Epidermal melanocyte (primary cell): Measurements from ENCODE around the gene SPINK5.

Experiments
- DNase-seq: peaks from one replicate; pipeline ENCODE4 v3.0.0; 2011; ENCODE audit warnings: low spot score; ENCODE audit not compliant: insufficient read length

Gene SPINK5

DNA sequence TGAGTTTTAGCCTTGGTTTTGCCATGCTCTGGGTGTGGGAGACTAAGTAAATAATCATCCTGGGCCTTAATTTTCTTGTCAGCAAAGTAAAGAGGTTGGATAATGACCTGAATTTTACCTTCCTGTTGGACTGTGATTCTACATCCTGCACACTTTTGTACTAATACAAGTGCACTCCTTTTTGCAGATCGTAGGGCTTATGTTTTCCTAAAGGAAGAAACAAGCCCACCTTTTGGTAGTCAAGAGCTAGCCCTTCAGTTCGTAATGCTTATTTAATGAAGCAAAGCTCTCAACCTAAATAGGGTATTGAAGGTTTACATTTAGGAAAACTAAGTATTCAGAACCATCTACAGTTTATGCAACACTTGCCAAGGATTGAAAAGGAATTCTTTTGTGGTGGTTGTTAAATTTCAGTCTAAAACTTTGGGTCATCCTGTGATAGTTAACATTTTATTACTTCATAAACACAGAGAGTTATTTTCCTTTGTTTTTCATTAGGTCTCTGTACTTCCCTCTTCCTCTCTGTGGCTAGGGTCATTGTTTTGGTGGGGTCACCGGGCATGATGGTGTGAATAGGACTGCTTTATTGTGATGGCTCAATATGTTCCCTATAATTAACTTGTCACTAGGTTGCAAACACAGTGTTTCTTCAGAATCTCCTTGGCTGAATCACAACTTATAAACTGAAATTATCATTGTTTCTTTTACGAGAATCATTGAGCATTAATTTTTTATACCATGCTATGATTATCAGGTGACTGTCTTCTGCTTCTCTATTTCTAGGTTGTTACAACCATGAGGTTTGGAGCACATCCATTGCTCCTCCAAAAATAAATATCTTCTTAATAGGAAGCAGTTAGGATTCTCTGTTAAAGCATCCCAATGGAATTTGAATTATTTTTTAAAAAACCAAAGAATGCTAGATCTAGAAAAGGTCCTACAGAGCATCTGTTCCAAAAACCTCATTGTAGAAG lies 28.5 kb downstream of the SPINK5 start:
- DNase-seq, result peak; percentile 16

DNA sequence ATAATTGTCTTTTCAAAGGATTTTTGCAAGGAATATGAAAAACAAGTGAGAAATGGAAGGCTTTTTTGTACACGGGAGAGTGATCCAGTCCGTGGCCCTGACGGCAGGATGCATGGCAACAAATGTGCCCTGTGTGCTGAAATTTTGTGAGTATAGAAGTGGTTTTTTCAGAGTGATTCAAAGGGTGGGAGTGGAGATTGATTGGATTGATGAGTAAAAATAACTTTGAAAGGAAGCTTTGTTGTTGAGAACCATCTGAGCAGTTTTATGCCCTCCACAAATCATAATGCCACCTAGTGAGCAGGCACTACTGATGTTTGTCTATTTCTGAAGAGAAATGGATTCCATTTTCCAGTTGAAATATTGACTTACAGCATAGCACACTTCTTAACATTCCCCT lies 30.6 kb downstream of the SPINK5 start:
- DNase-seq, result no peak

DNA sequence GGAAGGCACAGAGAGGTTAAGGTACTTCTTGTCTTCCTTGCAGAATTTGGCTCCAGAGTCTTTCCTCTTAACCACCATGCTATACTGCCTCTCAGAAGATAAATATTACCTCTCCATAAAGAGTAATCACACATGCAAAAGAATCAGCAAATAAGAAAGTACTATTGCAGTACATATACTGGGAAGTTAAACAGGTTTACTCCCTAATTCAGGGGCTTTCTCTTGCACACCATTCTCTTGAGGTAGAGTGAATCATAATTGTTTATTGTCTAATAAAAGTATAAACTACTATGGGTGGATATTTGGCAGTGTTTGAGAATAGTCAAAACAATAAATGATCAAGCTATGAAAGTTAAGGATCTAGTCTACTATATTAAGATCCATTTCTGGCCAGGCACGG lies 40.4 kb downstream of the SPINK5 start:
- no peak for DNase-seq

DNA sequence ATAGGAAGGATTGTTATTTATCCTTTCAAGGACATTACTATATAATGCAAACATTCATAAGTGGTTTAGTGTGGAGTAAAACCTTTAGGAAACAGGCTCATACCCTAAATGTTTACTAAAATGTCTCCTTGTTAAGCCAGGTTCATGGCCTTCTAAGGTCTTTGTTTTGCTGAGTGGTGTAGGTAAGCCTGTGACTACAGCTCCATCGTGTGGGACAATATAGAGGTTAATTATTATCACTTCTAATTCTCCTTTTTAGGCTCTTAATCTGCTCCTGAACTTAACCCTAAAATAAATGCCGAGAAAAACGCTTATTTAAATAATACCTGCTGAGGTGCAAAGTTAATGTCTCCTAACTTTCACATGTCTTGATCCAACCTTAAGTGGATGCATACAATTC lies 43.8 kb downstream of the SPINK5 start:
- DNase-seq, result no peak

DNA sequence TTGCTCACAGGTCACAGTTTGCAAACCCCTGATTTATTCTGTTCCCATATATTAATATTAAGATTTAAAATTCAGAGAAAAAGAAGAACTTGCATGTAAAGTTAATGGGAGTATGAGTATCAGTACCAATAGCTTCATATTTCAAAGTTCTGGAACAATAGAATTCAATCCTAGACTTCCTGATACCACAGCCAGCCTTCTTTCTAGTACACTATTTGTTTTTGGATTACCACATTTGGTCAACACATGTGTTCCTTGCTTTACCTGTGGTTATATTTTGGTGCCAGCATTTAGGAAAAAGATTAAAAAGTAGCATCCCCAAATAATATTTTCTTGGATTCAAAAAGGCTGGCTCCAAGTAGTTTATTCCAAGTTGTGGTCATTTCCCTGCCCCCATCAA lies 49.5 kb downstream of the SPINK5 start:
- no peak for DNase-seq

DNA sequence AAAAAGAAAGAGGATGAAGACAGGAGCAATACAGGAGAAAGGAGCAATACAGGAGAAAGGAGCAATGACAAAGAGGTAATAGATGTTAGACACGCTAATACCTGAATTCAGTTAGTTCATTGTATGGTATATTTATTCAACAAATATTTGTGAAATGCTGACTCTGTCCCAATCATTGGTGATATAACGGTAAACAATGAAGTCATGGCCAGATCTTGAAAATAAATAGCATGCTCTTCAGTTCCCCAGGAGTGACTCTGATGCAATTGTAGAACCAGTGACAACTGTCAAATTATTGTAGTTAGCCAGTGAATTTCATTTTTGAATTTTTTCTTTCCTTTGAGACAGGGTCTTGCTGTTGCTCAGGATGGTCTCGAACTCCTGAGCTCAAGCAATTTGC lies 56.5 kb downstream of the SPINK5 start:
- no peak for DNase-seq

DNA sequence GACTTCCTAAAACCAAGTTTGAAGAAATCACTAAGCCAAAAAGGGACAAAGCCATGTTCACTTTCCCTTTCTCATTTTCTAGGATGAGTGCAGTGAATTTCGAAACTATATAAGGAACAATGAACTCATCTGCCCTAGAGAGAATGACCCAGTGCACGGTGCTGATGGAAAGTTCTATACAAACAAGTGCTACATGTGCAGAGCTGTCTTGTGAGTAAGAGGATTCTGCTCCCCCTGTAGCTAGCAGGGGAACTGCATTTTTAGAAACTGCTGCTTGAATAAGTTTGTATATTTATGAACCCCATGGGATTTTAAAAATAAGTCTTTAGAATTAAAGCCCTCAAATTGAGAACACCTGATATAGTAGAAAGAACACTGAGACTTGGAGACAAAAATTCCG lies 61.9 kb downstream of the SPINK5 start:
- no peak for DNase-seq

DNA sequence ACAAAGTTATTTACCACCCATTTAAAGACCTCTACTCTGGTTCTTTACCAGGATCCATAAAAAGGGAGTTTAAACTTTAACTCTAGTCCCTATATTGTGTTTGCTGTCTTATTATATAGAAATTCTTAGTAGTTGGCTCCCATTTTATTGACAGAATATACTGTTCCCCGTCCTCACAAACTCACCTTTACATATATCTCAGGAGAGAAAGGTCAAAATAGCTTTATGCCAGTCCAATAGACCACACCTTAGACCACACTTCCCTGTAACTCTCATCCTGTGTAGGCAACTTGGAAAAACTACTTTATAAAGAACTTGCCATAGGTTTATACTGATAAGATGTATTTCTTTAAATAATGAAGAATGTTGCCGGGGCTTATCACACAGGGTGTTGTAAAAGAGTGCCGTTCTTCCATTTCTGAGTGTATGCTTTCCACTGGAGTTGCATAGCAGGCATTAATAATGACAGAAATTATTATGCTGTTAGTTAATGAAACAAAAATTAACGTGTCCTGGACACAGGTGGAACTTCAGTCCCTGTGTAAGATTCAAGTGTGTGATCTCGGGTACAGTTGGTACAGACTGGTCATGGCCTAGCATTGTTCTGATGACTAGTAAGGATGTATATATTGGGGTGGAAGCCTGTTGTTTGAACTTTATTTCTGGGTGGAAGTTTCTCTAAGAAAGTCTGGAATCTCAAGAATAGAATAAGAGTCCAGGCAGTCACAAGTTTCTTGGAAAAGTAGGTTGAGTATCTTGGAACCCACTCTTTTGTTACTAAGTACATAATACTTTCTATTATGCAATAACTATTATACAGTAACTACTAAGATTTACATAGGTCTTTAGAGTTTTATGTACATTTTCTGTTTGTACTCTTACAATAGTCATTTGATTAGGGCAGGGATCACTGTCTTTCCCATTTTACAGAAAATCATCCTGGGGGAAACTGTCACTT lies 71.6 kb downstream of the SPINK5 start:
- no peak for DNase-seq

DNA sequence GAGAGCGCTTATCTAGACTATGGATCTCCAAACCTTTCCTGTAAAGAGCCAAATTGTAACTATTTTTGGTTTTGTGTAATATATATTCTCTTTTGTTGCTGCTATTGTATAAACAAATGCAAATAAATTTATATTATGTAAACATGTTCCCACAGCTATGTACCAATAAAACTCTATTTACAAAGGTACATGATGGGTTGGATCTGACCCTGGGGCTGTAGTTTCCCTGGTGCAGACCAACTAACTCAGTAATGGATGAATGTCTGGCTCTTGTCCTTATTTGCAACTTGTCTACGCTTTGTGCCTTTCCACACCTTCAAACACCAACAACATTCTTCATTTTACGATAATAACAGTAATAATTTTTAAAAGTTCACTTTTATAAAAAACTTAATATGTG lies 77.1 kb downstream of the SPINK5 start:
- no peak for DNase-seq

DNA sequence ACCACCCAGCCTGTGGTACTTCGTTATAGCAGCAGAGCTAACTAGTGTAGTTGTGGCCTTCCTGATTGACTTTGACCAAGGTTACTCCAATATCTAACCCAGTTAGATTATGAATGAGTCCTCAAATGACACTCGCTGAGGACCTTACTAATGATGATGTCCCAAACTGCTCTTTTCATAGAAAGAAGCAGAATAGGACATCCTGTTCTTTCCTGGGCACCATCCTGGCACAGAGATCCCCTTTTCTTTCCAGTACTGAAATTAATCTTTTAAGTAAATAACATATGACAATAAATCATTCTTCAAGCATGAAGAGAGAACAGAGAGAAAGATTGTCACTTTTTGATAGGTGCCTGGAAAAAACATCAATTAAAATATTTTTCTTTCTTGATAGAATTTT lies 77.9 kb downstream of the SPINK5 start:
- no peak for DNase-seq

DNA sequence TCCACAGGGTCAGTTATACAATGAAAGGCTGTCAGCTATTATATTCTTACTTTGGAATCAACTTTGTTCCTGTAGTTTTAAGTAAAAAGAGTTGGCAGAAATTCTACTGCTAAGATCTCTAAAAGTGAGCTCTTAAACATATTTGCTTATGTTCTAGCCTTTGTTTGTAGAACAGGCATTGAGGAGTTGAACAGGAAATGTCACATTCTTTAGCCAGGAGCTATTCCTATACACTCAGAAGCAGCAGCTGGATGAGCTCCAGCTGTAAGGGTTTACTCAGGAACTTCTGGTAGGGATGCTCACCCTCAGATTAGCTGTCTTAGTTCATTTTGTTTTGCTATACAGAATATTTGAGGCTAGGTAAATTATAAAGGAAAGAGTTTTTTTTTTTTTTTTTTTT lies 82.1 kb downstream of the SPINK5 start:
- DNase-seq, result no peak

DNA sequence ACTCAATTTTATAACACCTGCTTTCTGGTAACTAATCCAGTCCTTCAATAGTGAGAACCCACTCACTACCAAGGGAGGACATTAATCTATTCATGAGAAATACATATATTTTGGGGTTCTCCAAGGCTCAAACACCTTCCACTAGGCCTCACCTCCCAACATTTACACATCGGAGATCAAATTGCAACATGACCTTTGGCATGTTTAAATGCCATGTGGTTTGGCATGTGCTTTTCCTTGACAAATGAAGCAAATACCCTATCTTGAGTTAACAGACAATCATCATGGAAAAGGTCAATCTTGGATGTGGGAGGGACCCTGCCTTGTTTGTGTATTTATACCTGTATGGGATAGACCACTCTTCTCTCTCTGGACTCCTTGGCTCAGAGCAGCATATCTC lies 82.7 kb downstream of the SPINK5 start:
- DNase-seq, result no peak

DNA sequence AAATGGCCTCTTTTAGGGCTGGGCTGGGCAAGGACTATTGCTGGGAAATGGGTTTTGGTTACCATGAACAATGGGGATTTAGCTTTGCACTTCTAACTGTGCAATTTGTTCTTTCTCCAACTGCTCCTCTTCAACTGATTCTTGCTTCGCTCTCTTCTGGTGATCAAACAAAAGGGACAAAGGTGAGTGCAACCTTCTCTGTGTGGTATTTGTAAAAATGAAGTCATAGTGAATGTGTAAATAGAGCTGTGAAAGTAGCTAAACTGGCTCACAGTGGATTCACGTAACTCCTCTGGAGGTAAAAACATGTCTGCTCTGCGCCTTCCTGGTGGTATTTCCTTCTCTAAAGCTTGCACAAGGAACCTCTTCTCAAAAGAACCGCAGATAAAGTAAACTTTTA lies 83.6 kb downstream of the SPINK5 start:
- DNase-seq, result no peak

DNA sequence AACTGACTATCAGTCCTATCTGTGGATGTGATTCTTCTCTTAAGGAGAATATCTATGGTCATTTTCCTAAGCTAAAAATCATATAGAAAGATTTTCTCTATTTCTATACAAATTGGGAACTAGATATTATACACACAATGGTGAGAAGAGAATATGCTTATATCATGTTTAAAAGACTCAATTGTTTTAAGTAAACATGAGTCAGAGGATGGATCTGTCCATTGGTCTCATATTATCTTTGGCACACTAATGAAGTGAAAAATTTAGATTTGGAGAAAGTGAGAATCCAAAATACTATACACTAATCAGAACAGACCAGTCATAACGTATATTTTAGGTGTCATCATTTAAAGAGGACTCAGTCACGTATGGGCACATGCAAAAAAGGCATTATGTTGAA lies 88.1 kb downstream of the SPINK5 start:
- DNase-seq, result no peak

DNA sequence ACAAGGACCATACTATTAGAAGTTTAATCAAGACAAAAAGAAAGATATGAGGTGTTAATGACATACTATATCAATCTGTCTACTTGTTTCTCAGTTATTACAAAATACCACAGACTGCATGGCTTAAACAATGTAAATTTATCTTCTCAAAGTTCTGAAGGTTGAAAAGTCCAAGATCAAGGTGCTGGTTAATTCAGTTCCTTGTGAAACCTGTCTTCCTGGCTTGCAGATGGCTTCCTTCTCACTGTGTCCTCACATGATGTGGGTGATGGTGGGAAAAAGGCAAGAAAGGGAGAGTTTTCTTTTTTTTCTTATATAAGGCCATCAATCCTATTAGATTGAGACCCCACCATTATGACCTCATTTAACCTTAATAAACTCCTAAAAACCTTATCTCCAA lies 89.0 kb downstream of the SPINK5 start:
- no peak for DNase-seq

DNA sequence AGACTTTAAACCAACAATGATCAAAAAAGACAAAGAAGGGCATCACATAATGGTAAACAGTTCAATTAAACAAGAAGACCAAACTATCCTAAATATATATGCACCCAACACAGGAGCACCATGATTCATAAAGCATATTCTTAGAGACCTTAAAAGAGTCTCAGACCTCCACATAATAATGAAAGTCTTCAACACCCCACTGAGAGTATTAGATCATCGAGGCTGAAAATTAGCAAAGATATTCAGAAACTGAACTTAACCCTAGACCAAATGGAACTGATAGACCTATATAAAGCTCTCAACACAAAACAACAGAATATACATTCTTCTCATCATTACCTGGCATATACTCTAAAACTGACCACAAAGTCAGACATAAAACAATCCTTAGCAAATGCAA lies 92.8 kb downstream of the SPINK5 start:
- DNase-seq, result no peak

DNA sequence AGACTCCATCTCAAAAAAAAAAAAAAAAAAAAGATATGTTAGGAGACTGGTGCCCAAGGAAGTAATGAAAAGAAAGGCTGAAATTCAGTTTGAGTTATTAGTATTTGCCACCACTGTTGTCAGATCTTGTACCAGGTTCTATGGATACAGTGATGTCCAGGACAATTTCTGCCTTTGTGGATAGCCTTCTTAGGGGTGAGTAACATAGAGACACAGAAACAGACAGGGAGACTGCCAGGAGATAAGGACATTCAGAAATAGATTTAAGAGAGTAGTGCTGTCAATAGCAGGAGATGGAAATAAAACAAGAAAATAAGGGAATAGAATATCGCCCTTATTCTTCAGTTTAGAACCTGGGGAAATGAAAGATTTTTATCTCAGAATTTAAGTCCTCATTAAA lies 98.3 kb downstream of the SPINK5 start:
- no peak for DNase-seq

DNA sequence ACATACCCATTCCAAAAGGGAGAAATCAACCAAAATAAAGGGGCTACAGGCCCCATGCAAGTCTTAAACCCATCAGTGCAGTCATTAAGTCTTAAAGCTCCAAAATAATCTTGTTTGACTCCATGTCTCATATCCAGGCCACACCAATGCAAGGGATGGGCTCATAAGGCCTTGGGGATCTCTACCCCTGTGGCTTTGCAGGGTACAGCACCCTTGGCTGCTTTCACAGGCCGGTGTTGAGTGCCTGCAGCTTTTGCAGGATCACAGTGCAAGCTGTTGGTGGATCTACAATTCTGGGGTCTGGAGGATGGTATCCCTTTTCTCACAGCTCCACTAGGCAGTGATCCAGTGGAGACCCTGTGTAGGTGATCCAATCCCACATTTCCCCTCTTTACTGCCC lies 99.6 kb downstream of the SPINK5 start:
- no peak for DNase-seq

DNA sequence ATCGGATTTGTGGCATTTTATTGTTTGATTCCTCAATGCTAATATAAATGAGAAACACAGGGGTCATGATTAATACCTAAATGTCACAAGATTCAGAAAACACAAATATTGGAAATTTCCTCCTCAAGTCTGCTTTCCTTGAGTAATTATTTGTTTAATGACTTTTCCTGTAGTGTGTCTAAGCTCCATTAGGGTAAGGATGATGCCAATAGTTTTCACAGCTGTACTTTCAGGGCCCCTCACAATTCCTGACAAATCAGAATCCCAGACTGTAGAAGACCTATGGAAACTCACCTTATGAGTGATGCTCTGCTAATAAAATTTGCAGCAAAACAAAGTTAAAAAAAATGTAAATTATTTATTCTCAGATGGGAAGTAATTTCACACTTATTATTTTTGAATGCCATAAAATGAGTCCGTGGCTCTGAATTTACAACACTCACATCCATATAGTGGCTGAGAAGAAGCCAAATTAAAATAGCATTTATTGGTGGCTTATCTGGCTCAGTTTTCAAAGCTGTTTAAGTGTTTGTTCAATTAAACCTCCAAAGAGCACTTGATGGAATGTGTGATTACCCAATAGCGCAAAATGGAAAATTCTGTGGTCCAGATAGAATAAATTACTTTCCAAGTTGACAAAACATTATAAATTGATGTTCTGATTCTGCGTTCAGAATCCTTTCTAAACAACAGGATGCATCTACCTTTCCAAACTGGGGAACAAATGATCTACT lies 102.9 kb downstream of the SPINK5 start:
- DNase-seq, result no peak

DNA sequence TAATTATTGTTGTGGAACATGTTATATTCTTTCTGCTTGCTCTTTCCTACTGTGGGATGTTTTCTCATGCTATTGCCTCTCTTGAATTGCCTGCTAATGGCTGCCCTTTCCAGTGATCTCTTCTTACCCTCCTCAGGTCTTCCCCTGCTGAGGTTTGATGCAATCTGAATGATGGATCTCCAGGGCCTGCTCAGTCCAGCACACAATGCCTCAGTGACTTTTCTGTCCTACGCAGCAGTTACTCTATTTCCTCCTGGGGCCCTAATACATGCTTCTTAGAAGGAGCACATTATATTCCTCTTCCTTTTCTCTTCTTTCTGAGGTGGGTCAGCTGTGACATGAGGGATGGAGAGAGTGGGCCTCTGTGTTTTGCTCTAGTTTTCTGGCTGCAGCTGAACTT lies 104.5 kb downstream of the SPINK5 start, which contains the start of gene SPINK14:
SPINK14 (plus strand) TSS at position 301 of the 400 bp plus-strand sequence. CDS start 1,187 bp downstream, outside the sequence.
- no peak for DNase-seq

DNA sequence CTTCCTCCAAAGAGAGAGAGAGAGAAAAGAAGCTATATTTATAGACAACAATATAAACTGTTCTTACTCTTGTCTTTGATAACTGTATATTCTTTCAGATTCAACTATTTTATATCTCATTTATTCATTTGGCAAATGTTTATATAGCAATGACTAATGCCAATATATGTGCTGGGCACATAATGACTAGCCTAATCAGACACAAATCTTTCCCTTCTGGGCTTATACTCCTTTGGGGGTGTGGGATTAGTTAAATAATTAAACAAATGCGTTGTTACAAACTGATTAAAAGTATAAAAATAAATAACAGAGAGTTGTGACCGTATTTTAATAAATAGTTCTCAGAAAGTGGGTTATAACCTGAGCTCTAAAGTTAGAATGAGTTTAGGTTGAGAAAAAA lies 108.6 kb downstream of the SPINK5 start:
- DNase-seq, result no peak
